Activated naive CD8-positive, alpha-beta T cell treated with anti-CD3 and anti-CD28 coated beads for 36 hours (primary cell): ENCODE data around the gene MED16. TPM values are rescaled to one million over a fixed set of nuclear protein-coding genes. Genes with fewer than 3 reads are reported as not detected.

ENCODE experiments used
- DNase-seq: peaks from one replicate; pipeline ENCODE4 v3.0.0; 2021
- H3K27ac Mint-ChIP-seq: one replicate; pipeline ENCODE4 v1.8.0; 2022; ENCODE audit warnings: mild to moderate bottlenecking, moderate library complexity, mixed read lengths
- H3K27me3 Mint-ChIP-seq: one replicate; pipeline ENCODE4 v1.8.0; 2022; ENCODE audit warnings: mild to moderate bottlenecking, mixed read lengths
- H3K36me3 Mint-ChIP-seq: one replicate; pipeline ENCODE4 v1.8.0; 2021; ENCODE audit warnings: mild to moderate bottlenecking, mixed read lengths
- H3K4me1 Mint-ChIP-seq: one replicate; pipeline ENCODE4 v1.8.0; 2021; ENCODE audit warnings: mixed read lengths
- H3K4me3 Mint-ChIP-seq: one replicate; pipeline ENCODE4 v1.8.0; 2022; ENCODE audit warnings: mild to moderate bottlenecking, moderate library complexity, mixed read lengths
- H3K9me3 Mint-ChIP-seq: one replicate; pipeline ENCODE4 v1.8.0; 2022; ENCODE audit warnings: mixed read lengths
- total RNA-seq, 2 experiments: library from RNA; stranded (reverse); gene quantifications; one replicate each; pipeline ENCODE4 v1.2.3, GENCODE V29; 2021

Gene MED16, protein sequence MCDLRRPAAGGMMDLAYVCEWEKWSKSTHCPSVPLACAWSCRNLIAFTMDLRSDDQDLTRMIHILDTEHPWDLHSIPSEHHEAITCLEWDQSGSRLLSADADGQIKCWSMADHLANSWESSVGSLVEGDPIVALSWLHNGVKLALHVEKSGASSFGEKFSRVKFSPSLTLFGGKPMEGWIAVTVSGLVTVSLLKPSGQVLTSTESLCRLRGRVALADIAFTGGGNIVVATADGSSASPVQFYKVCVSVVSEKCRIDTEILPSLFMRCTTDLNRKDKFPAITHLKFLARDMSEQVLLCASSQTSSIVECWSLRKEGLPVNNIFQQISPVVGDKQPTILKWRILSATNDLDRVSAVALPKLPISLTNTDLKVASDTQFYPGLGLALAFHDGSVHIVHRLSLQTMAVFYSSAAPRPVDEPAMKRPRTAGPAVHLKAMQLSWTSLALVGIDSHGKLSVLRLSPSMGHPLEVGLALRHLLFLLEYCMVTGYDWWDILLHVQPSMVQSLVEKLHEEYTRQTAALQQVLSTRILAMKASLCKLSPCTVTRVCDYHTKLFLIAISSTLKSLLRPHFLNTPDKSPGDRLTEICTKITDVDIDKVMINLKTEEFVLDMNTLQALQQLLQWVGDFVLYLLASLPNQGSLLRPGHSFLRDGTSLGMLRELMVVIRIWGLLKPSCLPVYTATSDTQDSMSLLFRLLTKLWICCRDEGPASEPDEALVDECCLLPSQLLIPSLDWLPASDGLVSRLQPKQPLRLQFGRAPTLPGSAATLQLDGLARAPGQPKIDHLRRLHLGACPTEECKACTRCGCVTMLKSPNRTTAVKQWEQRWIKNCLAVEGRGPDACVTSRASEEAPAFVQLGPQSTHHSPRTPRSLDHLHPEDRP
- total RNA-seq, result 10 to 100 TPM; 39.8 to 40.3 TPM

DNA sequence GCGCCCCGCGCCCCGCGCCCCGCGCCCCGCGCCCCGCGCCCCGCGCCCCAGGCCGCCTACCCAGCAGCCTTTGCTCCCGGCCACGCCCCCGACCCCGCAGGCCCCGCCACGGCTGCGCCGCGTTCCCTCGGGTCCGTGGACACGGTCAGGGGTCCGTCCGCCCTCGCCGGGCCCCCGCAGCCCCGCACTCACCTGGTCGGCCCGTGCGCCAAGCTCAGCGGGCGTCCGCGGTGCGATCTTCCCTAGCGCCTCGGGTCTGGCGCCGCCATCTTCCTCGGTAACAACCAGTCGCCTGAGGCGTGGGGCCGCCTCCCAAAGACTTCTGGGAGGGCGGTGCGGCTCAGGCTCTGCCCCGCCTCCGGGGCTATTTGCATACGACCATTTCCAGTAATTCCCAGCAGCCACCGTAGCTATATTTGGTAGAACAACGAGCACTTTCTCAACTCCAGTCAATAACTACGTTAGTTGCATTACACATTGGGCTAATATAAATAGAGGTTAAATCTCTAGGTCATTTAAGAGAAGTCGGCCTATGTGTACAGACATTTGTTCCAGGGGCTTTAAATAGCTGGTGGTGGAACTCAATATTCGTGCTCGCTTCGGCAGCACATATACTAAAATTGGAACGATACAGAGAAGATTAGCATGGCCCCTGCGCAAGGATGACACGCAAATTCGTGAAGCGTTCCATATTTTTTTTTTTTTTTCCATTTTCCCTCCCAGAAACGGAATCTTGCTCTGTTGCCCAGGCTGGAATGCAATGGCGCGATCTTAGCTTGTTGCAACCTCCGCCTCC, at the start of gene MED16, which contains the start of gene RNU6-9:
TSS of gene MED16 (minus strand) at position 294 of the 796 bp plus-strand sequence. CDS start 2,056 bp downstream, outside the sequence.
TSS of gene RNU6-9 (plus strand) at position 591 of the 796 bp plus-strand sequence.
- Mint-ChIP-seq H3K36me3 (peaks cover 3% of the 10 kb centered on the region), H3K4me3 (peak within 1 kb of the TSS; percentile 86), H3K27me3 (peaks cover 5% of the 10 kb centered on the region), H3K9me3 (no peaks in the 10 kb centered on the region), H3K27ac (peak within 1 kb of the TSS; percentile 98), H3K4me1 (peaks cover 13% of the 10 kb centered on the region)
- DNase-seq, result peak; percentile 89

DNA sequence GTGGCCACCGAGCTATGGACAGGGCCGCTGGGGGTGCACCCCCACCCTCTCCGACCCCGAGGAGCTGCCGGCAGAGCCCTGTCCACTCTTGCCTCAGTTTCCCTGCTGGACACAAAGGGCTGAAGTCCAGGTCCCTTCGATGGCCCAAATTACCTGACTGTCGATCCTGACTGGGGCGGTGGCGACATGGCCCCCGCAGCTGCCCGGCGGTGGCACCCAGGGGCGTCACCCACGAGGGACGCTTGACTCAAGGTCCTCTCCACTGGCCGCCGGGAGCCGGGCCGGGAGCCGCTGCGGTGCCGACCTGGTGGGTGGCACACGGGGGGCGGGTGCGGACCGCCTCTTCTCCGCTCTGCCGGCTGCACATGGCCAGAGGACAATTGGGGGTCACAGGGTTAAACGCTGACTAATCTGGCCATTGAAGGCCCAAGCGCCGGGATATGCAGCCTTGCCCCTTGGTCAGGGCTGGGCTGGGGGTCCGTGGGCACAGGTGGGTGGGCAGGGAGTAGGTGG, 49.2 kb upstream of the MED16 start:
- H3K9me3 Mint-ChIP-seq, result no peaks in the 10 kb centered on the region
- peaks cover 16% of the 10 kb centered on the region for H3K27me3 Mint-ChIP-seq
- no peak overlapping the region for H3K27ac Mint-ChIP-seq
- DNase-seq, result no peak
- peaks cover 8% of the 10 kb centered on the region for H3K36me3 Mint-ChIP-seq
- H3K4me3 Mint-ChIP-seq, result no peak overlapping the region
- H3K4me1 Mint-ChIP-seq, result peaks cover 20% of the 10 kb centered on the region

DNA sequence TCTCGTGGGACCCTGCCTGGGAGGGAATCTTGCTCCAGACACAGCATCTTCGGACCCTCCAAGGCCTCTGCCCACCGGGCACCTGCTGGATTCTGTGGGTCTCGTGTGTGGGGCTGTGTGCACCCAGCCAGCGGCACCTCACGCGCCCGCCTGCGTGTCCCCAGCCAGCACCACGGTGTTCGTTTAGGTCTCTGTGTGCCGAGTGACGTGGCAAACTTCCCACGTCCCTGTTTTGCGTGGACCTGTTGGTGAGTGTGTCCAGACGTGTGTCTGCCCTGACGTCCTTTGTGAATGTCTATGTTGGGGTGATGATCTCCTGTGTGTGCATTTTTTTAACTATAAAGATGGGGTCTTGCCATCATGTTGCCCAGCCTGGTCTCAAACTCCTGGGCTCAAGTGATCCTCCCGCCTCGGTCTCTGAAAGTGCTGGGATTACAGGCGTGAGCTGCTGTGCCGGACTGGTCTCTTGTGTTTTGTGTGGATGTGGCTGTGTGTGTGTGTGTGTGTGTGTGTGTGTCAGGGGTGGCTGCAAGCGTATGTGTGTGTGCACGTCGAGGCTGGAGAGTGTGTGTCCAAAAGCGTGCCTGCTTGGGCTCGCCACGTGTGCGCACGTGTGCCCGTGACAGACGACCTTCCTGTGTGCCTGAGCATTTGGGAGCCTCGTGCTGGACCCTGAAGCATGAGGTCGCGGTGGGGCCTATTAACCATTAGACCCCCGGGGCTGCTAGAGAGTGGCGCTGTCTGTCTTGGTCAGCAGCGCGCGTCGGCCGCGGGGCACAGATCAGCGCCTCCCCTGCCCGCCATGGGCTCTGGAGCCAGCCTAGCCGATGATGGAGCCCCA, 48.5 kb upstream of the MED16 start:
- Mint-ChIP-seq H3K36me3 (peaks cover 10% of the 10 kb centered on the region), H3K27ac (no peak overlapping the region), H3K9me3 (no peaks in the 10 kb centered on the region), H3K27me3 (peaks cover 19% of the 10 kb centered on the region), H3K4me3 (peak overlapping the region; percentile 73), H3K4me1 (peaks cover 25% of the 10 kb centered on the region)
- DNase-seq, result no peak

DNA sequence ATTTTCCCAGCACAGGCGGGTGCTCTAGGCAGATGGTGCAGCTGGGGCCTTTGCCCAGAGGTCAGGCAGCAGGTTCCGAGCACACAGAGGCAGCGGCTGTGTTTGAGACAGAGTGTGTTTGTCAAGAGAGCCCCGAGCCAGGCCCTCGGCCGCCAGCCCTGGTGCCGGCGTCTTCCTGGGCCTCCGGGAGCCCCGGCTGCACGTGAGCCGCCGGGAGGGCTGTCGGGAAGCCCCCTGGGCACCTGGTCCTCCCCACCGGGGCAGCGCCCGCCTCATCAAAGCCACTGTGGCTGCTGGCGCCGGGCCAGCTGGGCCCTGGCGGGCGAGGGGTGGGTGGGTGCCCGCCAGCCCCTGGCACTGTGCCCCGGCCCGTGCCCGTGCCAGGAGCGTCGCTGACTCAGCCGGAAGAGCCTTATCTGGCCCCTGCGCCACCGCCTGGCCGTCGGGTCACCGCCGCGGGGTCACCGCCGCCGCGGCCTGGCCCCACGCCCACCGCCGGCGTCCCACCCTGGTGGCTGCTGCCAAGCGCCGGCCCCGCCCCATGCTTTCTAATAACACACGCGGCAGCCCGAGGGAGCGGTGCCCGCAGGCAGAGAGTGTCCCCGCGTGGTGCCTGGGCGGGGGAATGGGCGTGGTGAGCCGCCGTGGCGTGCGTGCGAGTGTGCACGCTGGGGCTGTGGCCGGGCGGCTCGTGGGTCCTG, 47.8 kb upstream of the MED16 start:
- no peak overlapping the region for H3K27ac Mint-ChIP-seq
- peaks cover 25% of the 10 kb centered on the region for H3K4me1 Mint-ChIP-seq
- peaks cover 19% of the 10 kb centered on the region for H3K27me3 Mint-ChIP-seq
- H3K9me3 Mint-ChIP-seq, result no peaks in the 10 kb centered on the region
- H3K4me3 Mint-ChIP-seq, result peak overlapping the region; percentile 73
- peak; percentile 56 for DNase-seq
- H3K36me3 Mint-ChIP-seq, result peaks cover 10% of the 10 kb centered on the region

DNA sequence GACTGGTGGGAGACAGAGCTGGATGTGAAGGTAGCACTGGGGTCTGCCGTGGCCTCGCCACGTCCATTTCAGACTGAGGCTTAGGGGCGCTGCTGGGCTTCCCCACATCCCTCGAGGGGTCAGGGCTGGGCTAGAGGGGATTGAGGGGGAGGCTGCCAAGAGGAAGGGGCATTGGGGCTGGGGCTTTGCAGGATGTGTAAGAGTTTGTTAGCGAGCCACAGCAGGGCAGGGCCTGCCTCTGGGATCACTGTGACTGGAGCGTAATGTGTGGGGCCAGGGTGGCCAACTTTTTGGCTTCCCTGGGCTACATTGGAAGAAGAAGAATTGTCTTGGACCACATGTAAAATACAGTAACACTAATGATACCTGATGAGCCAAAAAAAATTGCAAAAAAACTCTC, 46.9 kb upstream of the MED16 start:
- Mint-ChIP-seq H3K4me3 (peak overlapping the region; percentile 60), H3K9me3 (no peaks in the 10 kb centered on the region), H3K27me3 (peaks cover 19% of the 10 kb centered on the region), H3K27ac (no peak overlapping the region), H3K36me3 (peaks cover 10% of the 10 kb centered on the region), H3K4me1 (peaks cover 25% of the 10 kb centered on the region)
- DNase-seq, result no peak

DNA sequence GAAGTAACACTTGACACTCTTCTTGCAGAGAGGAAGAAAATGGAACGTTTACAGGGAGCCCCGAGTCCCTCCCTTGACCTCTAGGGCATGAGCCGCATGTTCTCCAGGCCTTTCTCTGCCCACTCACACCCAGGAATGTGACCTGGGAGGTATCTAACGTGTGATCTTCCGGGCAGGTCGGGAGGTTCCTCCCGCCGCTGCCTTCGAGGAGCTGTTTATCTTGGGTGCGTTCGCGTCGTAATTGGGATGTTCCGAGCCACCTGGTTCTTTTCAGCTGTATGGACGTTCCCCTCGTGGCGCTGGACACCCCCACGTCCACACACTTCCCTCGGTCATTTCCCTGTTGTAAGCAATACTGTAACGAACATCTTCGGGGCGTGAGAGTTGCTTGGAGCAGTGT, 46.5 kb upstream of the MED16 start:
- H3K27ac Mint-ChIP-seq, result no peak overlapping the region
- no peak for DNase-seq
- H3K4me3 Mint-ChIP-seq, result no peak overlapping the region

DNA sequence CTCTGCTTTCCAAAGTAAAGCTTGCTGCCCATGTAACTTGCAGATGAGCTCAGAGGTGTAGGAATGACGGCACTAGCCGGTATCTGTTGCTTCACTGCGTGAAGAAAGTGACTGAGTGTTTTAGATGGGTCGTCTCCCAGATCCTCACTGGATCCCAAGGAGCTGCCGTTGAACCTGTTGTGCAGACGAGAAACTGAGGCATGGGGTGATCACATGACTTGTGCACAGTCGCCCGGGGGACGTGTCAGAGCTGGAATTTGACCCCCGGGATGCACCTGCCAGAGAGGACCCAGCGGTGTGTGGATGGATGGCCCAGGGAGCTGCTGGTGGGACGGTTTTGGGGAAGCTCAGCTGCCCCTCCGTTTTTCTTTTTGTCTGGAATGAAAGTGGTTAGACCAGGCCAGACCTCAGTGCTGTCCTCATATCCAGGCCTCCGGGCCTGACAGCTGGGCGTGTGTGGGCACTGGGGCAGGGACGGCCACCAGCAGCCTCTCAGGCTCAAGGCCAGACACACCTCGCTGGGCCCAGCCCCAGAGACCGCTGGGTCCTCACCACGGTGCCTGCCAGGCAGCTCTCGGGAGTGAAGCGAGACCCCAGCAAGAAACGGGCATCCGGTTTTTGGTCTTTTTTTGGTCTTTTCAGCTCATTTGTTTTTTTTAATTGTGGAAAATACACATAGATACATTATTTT, 45.4 kb upstream of the MED16 start:
- Mint-ChIP-seq H3K4me3 (no peak overlapping the region), H3K9me3 (no peaks in the 10 kb centered on the region), H3K36me3 (peaks cover 10% of the 10 kb centered on the region), H3K27me3 (peaks cover 19% of the 10 kb centered on the region), H3K4me1 (peaks cover 25% of the 10 kb centered on the region), H3K27ac (no peak overlapping the region)
- no peak for DNase-seq

More for the DNA sequence above, 46.5 kb upstream of the MED16 start:
- no peaks in the 10 kb centered on the region for H3K9me3 Mint-ChIP-seq
- peaks cover 10% of the 10 kb centered on the region for H3K36me3 Mint-ChIP-seq
- H3K27me3 Mint-ChIP-seq, result peaks cover 19% of the 10 kb centered on the region
- peaks cover 25% of the 10 kb centered on the region for H3K4me1 Mint-ChIP-seq

DNA sequence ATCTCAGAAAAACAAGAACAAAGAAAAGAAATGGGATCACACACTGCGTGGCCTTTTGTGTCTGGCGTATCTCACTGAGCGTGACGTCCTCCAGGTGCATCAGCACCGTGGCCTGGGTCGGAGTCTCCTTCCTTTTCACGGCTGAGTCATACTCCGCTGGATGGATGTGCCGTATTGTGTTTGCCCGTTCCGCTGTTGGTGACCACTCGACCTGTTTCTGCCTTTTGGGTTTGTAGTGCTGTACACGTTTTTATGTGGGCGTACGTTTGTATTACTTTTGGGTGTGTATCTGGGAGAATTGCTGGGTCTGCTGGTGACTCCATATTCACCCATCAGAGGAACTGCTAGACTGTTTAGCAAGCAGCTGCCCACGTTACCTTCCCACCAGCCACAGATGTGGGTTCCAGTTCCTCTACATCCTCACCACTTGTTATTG, 44.3 kb upstream of the MED16 start:
- peak; percentile 55 for DNase-seq
- peaks cover 22% of the 10 kb centered on the region for H3K27me3 Mint-ChIP-seq
- H3K4me3 Mint-ChIP-seq, result no peak overlapping the region
- H3K9me3 Mint-ChIP-seq, result no peaks in the 10 kb centered on the region
- peaks cover 31% of the 10 kb centered on the region for H3K4me1 Mint-ChIP-seq
- no peak overlapping the region for H3K27ac Mint-ChIP-seq
- peaks cover 10% of the 10 kb centered on the region for H3K36me3 Mint-ChIP-seq

DNA sequence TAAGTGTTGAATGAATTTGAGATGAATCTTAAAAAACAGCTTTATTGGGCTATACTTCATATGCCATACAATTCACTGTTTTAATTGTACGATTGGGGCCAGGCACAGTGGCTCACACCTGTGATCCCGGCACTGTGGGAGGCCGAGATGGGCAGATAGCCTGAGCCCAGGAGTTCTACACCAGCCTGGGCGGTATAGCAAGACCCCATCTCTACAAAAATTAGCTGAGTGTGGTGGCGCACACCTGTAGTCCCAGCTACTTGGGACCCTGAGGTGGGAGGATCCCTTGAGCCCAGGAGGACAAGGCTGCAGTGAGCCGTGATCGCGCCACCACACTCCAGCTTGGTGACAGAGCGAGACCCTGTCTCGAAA, 43.2 kb upstream of the MED16 start:
- Mint-ChIP-seq H3K4me3 (no peak overlapping the region), H3K36me3 (peaks cover 6% of the 10 kb centered on the region), H3K9me3 (no peaks in the 10 kb centered on the region), H3K27ac (no peak overlapping the region), H3K4me1 (peaks cover 29% of the 10 kb centered on the region), H3K27me3 (peaks cover 25% of the 10 kb centered on the region)
- no peak for DNase-seq

DNA sequence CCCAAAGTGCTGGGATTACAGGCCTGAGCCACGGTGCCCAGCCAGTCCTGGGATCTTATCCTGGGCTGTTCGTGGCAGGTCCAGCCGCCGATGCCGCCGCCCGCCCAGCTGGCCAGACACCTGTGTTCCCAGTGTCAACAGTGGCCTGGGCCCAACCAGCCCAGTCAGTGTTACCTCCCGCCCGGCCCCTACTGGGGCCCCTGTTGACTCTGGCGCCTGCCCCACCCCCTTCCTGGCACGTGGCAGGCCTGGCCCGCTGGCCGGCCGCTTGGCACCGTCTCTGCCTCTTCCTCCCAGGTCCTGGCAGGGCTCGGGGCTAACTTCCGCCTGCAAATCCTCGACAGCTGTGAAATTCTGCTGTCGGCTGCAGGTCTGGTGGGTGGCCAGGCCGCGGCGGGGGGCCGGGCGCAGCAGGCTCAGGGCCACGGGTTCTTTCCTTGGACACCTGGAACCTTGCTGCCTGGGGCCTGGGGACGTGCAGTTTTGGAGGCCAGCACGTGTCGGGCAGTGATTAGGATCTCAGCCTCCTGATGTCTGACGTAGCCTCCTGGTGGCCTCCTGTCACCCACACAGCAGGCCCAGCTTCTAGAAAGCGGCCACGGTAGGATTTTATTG, 42.0 kb upstream of the MED16 start:
- Mint-ChIP-seq H3K27ac (no peak overlapping the region), H3K4me3 (no peak overlapping the region), H3K36me3 (peaks cover 6% of the 10 kb centered on the region), H3K4me1 (peaks cover 23% of the 10 kb centered on the region), H3K27me3 (peaks cover 19% of the 10 kb centered on the region), H3K9me3 (no peaks in the 10 kb centered on the region)
- DNase-seq, result no peak

DNA sequence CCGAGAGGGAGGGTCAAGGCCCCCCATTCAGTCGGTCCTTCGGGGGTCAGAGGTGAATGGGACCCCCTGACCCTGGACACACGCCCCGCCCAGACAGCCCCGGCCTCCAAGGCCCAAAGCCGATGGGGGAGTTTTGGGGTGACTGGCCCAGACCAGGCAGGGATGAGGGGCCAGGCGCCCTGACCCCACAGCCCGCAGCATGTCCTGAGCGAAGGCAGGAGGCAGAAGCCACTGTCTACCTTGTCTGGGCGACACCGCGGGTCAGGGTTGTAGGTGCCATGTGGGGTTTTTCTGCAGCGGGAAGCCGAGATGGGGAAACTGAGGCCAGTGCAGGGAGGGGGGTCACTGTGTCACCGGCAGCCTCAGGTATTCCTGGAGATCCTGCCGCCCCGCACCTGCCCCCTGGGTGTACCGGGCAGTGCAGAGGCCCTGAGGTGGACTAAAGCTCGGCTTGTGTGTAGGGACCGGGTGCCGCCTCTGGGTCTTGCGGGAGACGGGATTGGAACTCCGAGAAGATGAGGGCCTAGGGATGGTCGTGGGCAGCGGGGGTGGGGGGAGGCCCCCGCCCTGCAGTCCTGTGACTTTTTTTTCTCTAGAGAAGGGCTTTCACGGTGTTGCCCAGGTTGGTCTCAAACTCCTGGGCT, 41.3 kb upstream of the MED16 start:
- Mint-ChIP-seq H3K9me3 (no peaks in the 10 kb centered on the region), H3K4me3 (no peak overlapping the region), H3K27ac (no peak overlapping the region), H3K36me3 (peaks cover 2% of the 10 kb centered on the region), H3K27me3 (peaks cover 13% of the 10 kb centered on the region), H3K4me1 (peaks cover 22% of the 10 kb centered on the region)
- no peak for DNase-seq

DNA sequence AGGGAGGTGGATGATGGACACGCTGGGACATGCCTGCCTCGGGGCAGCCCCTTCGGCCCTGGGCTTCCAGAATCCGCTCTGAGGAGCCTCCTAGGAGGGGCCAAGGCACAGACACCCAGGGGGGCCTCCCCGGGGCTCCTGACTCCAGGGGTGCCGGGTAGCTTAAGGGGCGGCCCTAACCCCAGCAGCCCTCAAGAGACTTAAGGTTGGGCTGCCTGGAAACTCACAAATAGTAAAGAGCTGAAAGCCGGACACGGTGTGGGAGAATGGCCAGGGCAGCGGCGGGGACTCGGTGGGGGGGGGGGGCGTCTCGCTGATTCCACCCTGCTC, 40.5 kb upstream of the MED16 start:
- peaks cover 13% of the 10 kb centered on the region for H3K27me3 Mint-ChIP-seq
- DNase-seq, result no peak
- no peak overlapping the region for H3K4me3 Mint-ChIP-seq
- H3K36me3 Mint-ChIP-seq, result peaks cover 2% of the 10 kb centered on the region
- peaks cover 22% of the 10 kb centered on the region for H3K4me1 Mint-ChIP-seq
- H3K27ac Mint-ChIP-seq, result no peak overlapping the region
- no peaks in the 10 kb centered on the region for H3K9me3 Mint-ChIP-seq
